Rectal smooth muscle tissue (tissue), 1 donor: ENCODE measurements around the gene KCNJ6.
"Not testable (repeated sequence)": the region's sequence is repeated elsewhere in the genome, so short reads cannot be mapped to it uniquely, and the experiment has no call there.

ENCODE experiments used
- H3K27ac ChIP-seq: one replicate; pipeline ENCODE4 v1.7.0; 2013; ENCODE audit warnings: low read depth, low read length, inconsistent platforms
- H3K27me3 ChIP-seq: one replicate; pipeline ENCODE4 v1.7.0; 2013; ENCODE audit warnings: low read length; ENCODE audit not compliant: control insufficient read depth, insufficient read depth
- H3K36me3 ChIP-seq: one replicate; pipeline ENCODE4 v1.7.0; 2013; ENCODE audit warnings: low read length; ENCODE audit not compliant: control insufficient read depth, insufficient read depth
- H3K4me1 ChIP-seq: one replicate; pipeline ENCODE4 v1.7.0; 2013; ENCODE audit warnings: low read length; ENCODE audit not compliant: control insufficient read depth, insufficient read depth
- H3K4me3 ChIP-seq: one replicate; pipeline ENCODE4 v1.7.0; 2013; ENCODE audit warnings: low read length
- H3K9ac ChIP-seq: one replicate; pipeline ENCODE4 v1.7.0; 2013; ENCODE audit warnings: low read length

KCNJ6 gene

GRCh38 chr21:37668462-37669239 lies 247.6 kb downstream of the KCNJ6 start:
- H3K36me3 ChIP-seq: no peaks in the 10 kb centered on the region

GRCh38 chr21:37667380-37667779 lies 248.9 kb downstream of the KCNJ6 start:
- no peaks in the 10 kb centered on the region for H3K4me1 ChIP-seq
- no peaks in the 10 kb centered on the region for H3K27me3 ChIP-seq
- H3K36me3 ChIP-seq: no peaks in the 10 kb centered on the region
- no peak overlapping the region for H3K9ac ChIP-seq
- no peak overlapping the region for H3K4me3 ChIP-seq
- no peak overlapping the region for H3K27ac ChIP-seq

More at GRCh38 chr21:37668462-37669239, 247.6 kb downstream of the KCNJ6 start:
- no peak overlapping the region for H3K27ac ChIP-seq
- H3K4me3 ChIP-seq: no peak overlapping the region
- no peaks in the 10 kb centered on the region for H3K27me3 ChIP-seq
- no peak overlapping the region for H3K9ac ChIP-seq
- H3K4me1 ChIP-seq: no peaks in the 10 kb centered on the region

- H3K4me3 ChIP-seq: no peak overlapping the region
- H3K4me1 ChIP-seq: no peaks in the 10 kb centered on the region
- H3K36me3 ChIP-seq: no peaks in the 10 kb centered on the region
- no peaks in the 10 kb centered on the region for H3K27me3 ChIP-seq
- no peak overlapping the region for H3K9ac ChIP-seq
- H3K27ac ChIP-seq: no peak overlapping the region
Observed at GRCh38 chr21:37665230-37666024, 250.8 kb downstream of the KCNJ6 start.

GRCh38 chr21:37662227-37662626 lies 254.0 kb downstream of the KCNJ6 start:
- H3K4me3 ChIP-seq, H3K36me3 ChIP-seq, H3K27me3 ChIP-seq, H3K9ac ChIP-seq, H3K4me1 ChIP-seq, H3K27ac ChIP-seq: not testable (repeated sequence)

GRCh38 chr21:37660709-37661108 lies 255.5 kb downstream of the KCNJ6 start:
- Histone ChIP-seq H3K4me3 (no peak overlapping the region), H3K27me3 (no peaks in the 10 kb centered on the region), H3K4me1 (peaks cover 6% of the 10 kb centered on the region), H3K36me3 (no peaks in the 10 kb centered on the region), H3K27ac (no peak overlapping the region), H3K9ac (no peak overlapping the region)

- Histone ChIP-seq H3K27me3 (no peaks in the 10 kb centered on the region), H3K4me1 (peaks cover 6% of the 10 kb centered on the region), H3K36me3 (no peaks in the 10 kb centered on the region), H3K27ac (no peak overlapping the region), H3K9ac (no peak overlapping the region), H3K4me3 (no peak overlapping the region)
Observed at GRCh38 chr21:37659874-37660273, 256.4 kb downstream of the KCNJ6 start.

GRCh38 chr21:37658817-37659458 lies 257.3 kb downstream of the KCNJ6 start:
- Histone ChIP-seq H3K27ac (peak overlapping the region; percentile 43), H3K27me3 (no peaks in the 10 kb centered on the region), H3K36me3 (no peaks in the 10 kb centered on the region), H3K4me3 (no peak overlapping the region), H3K4me1 (peaks cover 6% of the 10 kb centered on the region), H3K9ac (no peak overlapping the region)

- peak overlapping the region; percentile 43 for H3K27ac ChIP-seq
- H3K36me3 ChIP-seq: no peaks in the 10 kb centered on the region
- no peaks in the 10 kb centered on the region for H3K27me3 ChIP-seq
- no peak overlapping the region for H3K4me3 ChIP-seq
- peaks cover 6% of the 10 kb centered on the region for H3K4me1 ChIP-seq
- H3K9ac ChIP-seq: no peak overlapping the region
Observed at GRCh38 chr21:37658121-37658816, 258.0 kb downstream of the KCNJ6 start.

- no peak overlapping the region for H3K4me3 ChIP-seq
- peaks cover 3% of the 10 kb centered on the region for H3K27me3 ChIP-seq
- H3K36me3 ChIP-seq: no peaks in the 10 kb centered on the region
- H3K4me1 ChIP-seq: peaks cover 6% of the 10 kb centered on the region
- H3K27ac ChIP-seq: no peak overlapping the region
- no peak overlapping the region for H3K9ac ChIP-seq
Observed at GRCh38 chr21:37656899-37657298, 259.4 kb downstream of the KCNJ6 start.

- Histone ChIP-seq H3K4me1 (peaks cover 6% of the 10 kb centered on the region), H3K36me3 (no peaks in the 10 kb centered on the region), H3K9ac (no peak overlapping the region), H3K27ac (no peak overlapping the region), H3K4me3 (no peak overlapping the region), H3K27me3 (peaks cover 3% of the 10 kb centered on the region)
Observed at GRCh38 chr21:37655611-37656300, 260.5 kb downstream of the KCNJ6 start.

GRCh38 chr21:37654596-37654995 lies 261.7 kb downstream of the KCNJ6 start:
- Histone ChIP-seq H3K4me1 (peaks cover 6% of the 10 kb centered on the region), H3K9ac (no peak overlapping the region), H3K36me3 (no peaks in the 10 kb centered on the region), H3K4me3 (no peak overlapping the region), H3K27ac (no peak overlapping the region), H3K27me3 (peaks cover 3% of the 10 kb centered on the region)
